Measurements from ENCODE around the gene RNASE1.
A peak's percentile ranks its signal among the peaks of the same experiment; 100 is the strongest.

The RNASE1 gene

DNA sequence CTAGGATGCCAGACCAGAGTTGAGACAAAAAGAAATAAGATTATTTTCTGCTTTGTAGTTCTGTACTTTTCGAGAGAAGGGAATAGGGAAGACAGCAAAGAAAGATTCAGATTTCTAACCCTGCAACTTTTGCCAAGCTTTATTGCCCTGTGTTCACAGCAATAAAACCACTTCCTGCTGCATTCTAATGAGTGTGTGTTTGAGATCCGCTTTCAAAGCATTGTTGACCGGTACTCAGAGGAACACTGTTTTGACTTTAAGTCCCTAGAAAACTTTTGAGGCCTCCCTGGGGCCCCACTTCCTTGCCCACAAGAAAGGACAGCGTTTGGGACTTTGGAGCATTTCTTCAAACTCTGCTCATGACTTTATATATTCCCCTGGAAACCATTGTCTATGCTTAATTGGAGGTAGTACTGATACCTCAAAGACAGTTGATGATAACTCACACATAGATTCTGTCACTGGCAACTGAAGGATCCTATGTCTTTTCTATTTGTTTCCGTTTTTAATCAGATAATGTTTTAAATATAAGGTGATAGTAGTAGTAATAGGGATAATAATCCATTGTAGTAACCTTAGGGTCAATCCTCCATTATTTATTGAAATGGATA, 20.3 kb downstream of the RNASE1 start:
- TF ChIP-seq, protein P1, sequence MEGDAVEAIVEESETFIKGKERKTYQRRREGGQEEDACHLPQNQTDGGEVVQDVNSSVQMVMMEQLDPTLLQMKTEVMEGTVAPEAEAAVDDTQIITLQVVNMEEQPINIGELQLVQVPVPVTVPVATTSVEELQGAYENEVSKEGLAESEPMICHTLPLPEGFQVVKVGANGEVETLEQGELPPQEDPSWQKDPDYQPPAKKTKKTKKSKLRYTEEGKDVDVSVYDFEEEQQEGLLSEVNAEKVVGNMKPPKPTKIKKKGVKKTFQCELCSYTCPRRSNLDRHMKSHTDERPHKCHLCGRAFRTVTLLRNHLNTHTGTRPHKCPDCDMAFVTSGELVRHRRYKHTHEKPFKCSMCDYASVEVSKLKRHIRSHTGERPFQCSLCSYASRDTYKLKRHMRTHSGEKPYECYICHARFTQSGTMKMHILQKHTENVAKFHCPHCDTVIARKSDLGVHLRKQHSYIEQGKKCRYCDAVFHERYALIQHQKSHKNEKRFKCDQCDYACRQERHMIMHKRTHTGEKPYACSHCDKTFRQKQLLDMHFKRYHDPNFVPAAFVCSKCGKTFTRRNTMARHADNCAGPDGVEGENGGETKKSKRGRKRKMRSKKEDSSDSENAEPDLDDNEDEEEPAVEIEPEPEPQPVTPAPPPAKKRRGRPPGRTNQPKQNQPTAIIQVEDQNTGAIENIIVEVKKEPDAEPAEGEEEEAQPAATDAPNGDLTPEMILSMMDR (conservative IDR thresholded peaks at IDR 0.05) = no peak
- no peak for TF ChIP-seq ZFX (IDR thresholded peaks at IDR 0.05)
- H3K27ac ChIP-seq = no peak overlapping the region

DNA sequence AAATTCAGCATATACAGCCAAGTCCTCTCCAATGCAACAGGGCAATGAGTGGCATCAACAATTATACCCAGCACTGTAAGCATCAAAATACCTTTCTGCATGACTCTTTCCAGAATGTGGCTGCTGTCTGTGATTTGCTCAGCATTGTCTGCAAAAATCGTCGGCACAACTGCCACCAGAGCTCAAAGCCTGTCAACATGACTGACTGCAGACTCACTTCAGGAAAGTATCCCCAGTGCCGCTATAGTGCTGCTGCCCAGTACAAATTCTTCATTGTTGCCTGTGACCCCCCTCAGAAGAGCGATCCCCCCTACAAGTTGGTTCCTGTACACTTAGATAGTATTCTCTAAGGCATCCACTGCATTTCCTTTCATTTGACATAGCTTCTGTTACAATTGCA, 20.8 kb downstream of the RNASE1 start:
- H3K27ac ChIP-seq = peak overlapping the region; percentile 28; the same call in 1 of the 2 replicates
- TF ChIP-seq, protein P1 (conservative IDR thresholded peaks at IDR 0.05) = no peak
- no peak for TF ChIP-seq ZFX (IDR thresholded peaks at IDR 0.05)

DNA sequence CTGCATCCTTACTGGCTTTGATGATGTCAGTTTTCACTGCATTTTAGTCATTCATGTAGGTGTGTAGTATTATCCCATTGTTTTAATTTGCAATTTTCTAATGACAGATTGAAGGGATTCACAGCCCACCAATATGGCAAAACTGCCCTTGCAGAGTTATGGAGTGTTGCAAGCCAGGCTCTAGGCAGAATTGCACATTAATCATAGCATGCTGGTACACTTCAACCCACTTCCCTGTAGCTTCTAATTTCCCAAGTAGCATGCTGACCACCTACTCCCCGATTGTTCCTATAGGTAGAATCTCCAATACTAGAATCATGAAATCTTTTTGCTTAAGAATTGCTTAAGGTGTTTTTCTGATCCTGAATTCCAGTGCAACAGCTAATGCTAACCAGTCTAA, 26.7 kb downstream of the RNASE1 start:
- TF ChIP-seq, protein P1 (conservative IDR thresholded peaks at IDR 0.05) = no peak
- no peak for TF ChIP-seq ZFX (IDR thresholded peaks at IDR 0.05)
- no peak overlapping the region for H3K27ac ChIP-seq

DNA sequence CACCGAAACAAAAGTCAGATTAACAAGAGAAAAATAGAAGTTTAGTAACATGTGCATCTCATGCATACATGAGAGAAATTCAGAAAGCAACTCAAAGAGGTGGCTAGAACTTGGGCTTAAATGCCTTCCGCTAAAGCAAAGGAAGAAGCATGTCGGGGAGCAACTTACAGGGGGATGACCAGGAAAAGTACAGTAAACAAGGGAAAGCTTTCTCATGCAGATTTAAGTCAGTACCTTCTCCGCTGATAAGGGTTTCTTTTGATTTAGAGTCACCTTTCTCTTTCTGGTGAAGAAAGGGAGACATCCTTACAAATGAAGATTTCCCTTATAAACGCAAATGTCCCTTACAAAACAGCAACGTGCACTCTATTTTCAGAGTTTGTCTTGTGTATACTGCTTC, 27.6 kb downstream of the RNASE1 start:
- TF ChIP-seq, protein P1 (conservative IDR thresholded peaks at IDR 0.05) = no peak
- TF ChIP-seq ZFX (IDR thresholded peaks at IDR 0.05) = no peak
- no peak overlapping the region for H3K27ac ChIP-seq

DNA sequence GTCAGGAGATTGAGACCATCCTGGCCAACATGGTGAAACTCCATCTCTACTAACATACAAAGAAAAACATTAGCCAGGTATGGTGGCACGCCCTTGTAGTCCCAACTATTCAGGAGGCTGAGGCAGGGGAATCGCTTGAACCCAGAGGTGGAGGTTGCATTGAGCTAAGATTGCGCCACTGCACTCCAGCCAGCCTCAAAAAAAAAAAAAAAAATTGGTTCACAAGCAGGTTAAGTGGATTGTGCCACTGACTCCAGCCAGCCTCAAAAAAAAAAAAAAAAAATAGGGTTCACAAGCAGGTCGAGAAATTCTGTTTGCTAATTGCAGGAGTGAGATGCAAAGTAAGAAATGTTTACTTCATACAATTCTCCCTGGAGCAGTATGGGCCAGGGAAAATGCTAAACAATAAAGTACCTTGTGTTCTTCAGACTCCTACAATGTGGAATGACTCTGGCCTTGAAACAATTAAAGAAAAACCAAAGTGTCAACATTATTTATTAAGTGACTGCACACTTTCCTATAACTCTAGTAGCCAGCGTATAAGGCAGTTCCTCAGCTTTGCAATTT, 28.3 kb downstream of the RNASE1 start:
- no peak overlapping the region for H3K27ac ChIP-seq
- TF ChIP-seq, protein P1 (conservative IDR thresholded peaks at IDR 0.05) = no peak
- no peak for TF ChIP-seq ZFX (IDR thresholded peaks at IDR 0.05)

DNA sequence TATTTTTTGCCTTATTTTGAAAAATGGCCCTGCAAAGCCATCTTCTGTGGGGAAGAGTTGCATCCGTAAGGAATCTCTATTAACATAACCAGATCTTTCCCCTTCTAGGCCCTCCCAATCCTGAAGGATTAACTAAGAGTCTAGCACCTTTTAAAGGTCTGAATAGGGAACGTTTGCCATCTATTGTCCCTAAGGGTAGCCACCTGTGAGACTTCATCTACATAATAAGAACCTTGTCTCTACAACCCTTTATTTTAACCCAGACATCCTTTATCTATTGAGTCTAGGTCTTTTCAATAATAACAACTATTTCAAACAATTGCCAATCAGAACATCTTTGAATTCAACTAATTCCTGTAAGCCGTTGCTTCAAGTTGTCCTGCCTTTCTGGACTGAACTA, 30.0 kb downstream of the RNASE1 start:
- TF ChIP-seq, protein P1 (conservative IDR thresholded peaks at IDR 0.05) = no peak
- TF ChIP-seq ZFX (IDR thresholded peaks at IDR 0.05) = no peak
- H3K27ac ChIP-seq = no peak overlapping the region

DNA sequence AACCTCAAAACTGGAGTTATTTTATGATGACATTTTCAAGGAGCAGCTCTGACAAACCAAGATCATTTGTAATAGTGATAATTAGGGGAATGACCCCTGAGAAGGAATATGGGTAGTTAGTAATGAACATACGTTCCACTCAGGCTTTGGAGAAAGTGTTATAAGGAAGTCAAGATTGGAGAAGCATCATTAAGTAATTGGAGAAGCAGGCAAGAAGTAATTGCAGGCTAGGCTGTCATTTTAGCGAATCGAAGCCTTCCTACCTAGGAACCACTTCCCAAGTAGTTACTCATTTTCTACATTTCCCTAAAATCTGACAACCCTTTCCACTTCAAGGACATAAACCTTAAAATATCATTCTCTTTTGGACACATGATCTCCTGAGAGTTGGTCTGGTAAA, 33.2 kb downstream of the RNASE1 start:
- H3K27ac ChIP-seq = no peak overlapping the region
- TF ChIP-seq, protein P1 (conservative IDR thresholded peaks at IDR 0.05) = no peak
- TF ChIP-seq ZFX (IDR thresholded peaks at IDR 0.05) = no peak

Measured in C4-2B (cell line).